HepG2 (cell line): ENCODE results near the gene CHN2. TPM values are rescaled to one million over a fixed set of nuclear protein-coding genes. Genes with fewer than 3 reads are reported as not detected.

ENCODE experiments used
- ATAC-seq: fragments of 200-7000 bp; cut with Tn5 transposase; 3 replicates; pipeline ENCODE4 v1.9.1; 2020; ENCODE audit warnings: mild to moderate bottlenecking, moderate library complexity
- BruUV-seq: library from RNA; stranded (reverse); fragments of 400-500 nt; replicated peaks from 2 replicates; lab custom pipeline; 2021; lab: Mats Ljungman, UMichigan
- CTCF ChIA-PET: fragments of 300-600 bp; formaldehyde crosslinking; extraction: SDS; loops from one replicate; lab custom pipeline; 2021; ENCODE audit warnings: low total read pairs, inconsistent platforms, low intra/inter-chr PET ratio; lab: Yijun Ruan, JAX
- POLR2A ChIA-PET: fragments of 350-600 bp; sonication (Branson Sonifier 250); formaldehyde crosslinking; loops from one replicate; lab custom pipeline; 2020; ENCODE audit warnings: antibody characterized with exemption, inconsistent platforms; lab: Yijun Ruan, JAX
- DNase-seq: peaks from one replicate; pipeline ENCODE4 v3.0.0-alpha.2; 2015; ENCODE audit warnings: low spot score
- FAIRE-seq: peaks from 3 replicates; lab custom pipeline; 2011; peaks lifted over from hg19 to GRCh38; lab: Jason Lieb, UNC
- H2AFZ ChIP-seq: one replicate; pipeline ENCODE4 v1.6.1; 2011; ENCODE audit warnings: low read length, inconsistent platforms
- H3K27ac ChIP-seq: fragments of 300-600 bp; 3 replicates; pipeline ENCODE4 v1.8.0; 2011; ENCODE audit warnings: mixed run types, mild to moderate bottlenecking, mixed read lengths, low read length, inconsistent platforms; ENCODE audit not compliant: insufficient read depth; ENCODE audit errors: extremely low read length
- H3K27me3 ChIP-seq, 2 experiments: fragments of 200-600 bp in 1 of 2; 2 replicates in 1 of 2; 3 replicates in 1 of 2; pipeline versions ENCODE4 v1.6.0 to v1.8.0; 2011; ENCODE audit warnings: low read length in 2 of 2, mild to moderate bottlenecking in 2 of 2, moderate library complexity in 2 of 2, inconsistent platforms in 1 of 2; ENCODE audit not compliant: insufficient read depth in 2 of 2, control insufficient read depth in 1 of 2
- H3K36me3 ChIP-seq, 2 experiments: fragments of 200-600 bp in 1 of 2; replicated peaks in 1 of 2; 2 replicates in 1 of 2; 3 replicates in 1 of 2; pipeline versions ENCODE4 v1.5.1 to v1.8.0; 2011; ENCODE audit warnings: low read length in 2 of 2, inconsistent platforms in 1 of 2; ENCODE audit not compliant: insufficient read depth in 2 of 2, control insufficient read depth in 1 of 2
- H3K4me1 ChIP-seq: 2 replicates; pipeline ENCODE4 v1.5.1; 2012; ENCODE audit warnings: low read length, inconsistent platforms; ENCODE audit not compliant: insufficient read depth
- H3K4me2 ChIP-seq: 2 replicates; pipeline ENCODE4 v1.6.0; 2011; ENCODE audit warnings: low read depth, low read length, inconsistent platforms
- H3K4me3 ChIP-seq, 3 experiments: fragments of 200-600 bp in 1 of 3; sonication (generic), shearing (Covaris generic) in 1 of 3; replicated peaks in 1 of 3; 2 replicates each; pipeline ENCODE4 v1.5.1; 2011 to 2016; ENCODE audit warnings: low read length in 3 of 3, inconsistent platforms in 2 of 3, low read depth in 2 of 3, mild to moderate bottlenecking in 2 of 3, control low read depth in 1 of 3, mixed read lengths in 1 of 3; ENCODE audit not compliant: insufficient read depth in 1 of 3
- H3K79me2 ChIP-seq: one replicate; pipeline ENCODE4 v1.6.1; 2011; ENCODE audit warnings: low read length, inconsistent platforms; ENCODE audit not compliant: insufficient read depth
- H3K9ac ChIP-seq: 2 replicates; pipeline ENCODE4 v1.6.0; 2011; ENCODE audit warnings: mild to moderate bottlenecking, low read depth, low read length, inconsistent platforms; ENCODE audit not compliant: insufficient read depth
- H3K9me3 ChIP-seq: 2 replicates; pipeline ENCODE4 v1.5.1; 2012; ENCODE audit warnings: mild to moderate bottlenecking, low read length
- H4K20me1 ChIP-seq: 2 replicates; pipeline ENCODE4 v1.6.0; 2011; ENCODE audit warnings: inconsistent platforms, mild to moderate bottlenecking, low read length, moderate library complexity; ENCODE audit not compliant: insufficient read depth
- ZNF20 ChIP-seq: sonication (generic); formaldehyde crosslinking; IDR thresholded peaks from 2 replicates; pipeline ENCODE4 v1.4.0; 2020; ENCODE audit warnings: mild to moderate bottlenecking, moderate library complexity, missing genetic modification reagents
- ZNF580 ChIP-seq: IDR thresholded peaks from 2 replicates; pipeline ENCODE4 v1.6.1; 2016; ENCODE audit warnings: low read depth, borderline replicate concordance
- WGBS: methylation state at CpG from one replicate; pipeline ENCODE4 v1.1.6; 2017; ENCODE audit warnings: low lambda C conversion rate; 5-methylcytosine and 5-hydroxymethylcytosine counted together
- in situ Hi-C: cut with HindIII; loops from 2 replicates; pipeline ENCODE4 v1.10.0; 2017; ENCODE audit warnings: low pct_unique_long_range_greater_than_20kb; ENCODE audit not compliant: extremely low pct_ligation_motif_present
- intact Hi-C: fragments of 100-400 bp; cut with micrococcal nuclease; formaldehyde crosslinking; loops from one replicate; pipeline ENCODE4 v1.10.0; 2022; ENCODE audit not compliant: unreplicated experiment
- polyA plus RNA-seq, 8 experiments: library from polyadenylated mRNA; depleted of rRNA in 3 of 8; stranded (reverse) in 7 of 8; unstranded in 1 of 8; fragments of >200 nt; fragmentation: Illumina TruSeq in 4 of 8; extraction: Trizol in 4 of 8; gene quantifications; 2 replicates each; pipeline versions ENCODE4 v1.2.1 to v1.2.3, GENCODE V29; 2011 to 2016; ENCODE audit warnings: low read depth in 4 of 8, missing spikeins in 1 of 8, mixed read lengths in 1 of 8; ENCODE audit not compliant: insufficient read depth in 1 of 8
- total RNA-seq, 5 experiments: library from RNA; depleted of rRNA; stranded (reverse); fragments of >200 nt; fragmentation: Illumina TruSeq; extraction: Trizol; gene quantifications; 2 replicates each; pipeline ENCODE4 v1.2.3, GENCODE V29; 2016; ENCODE audit warnings: low read depth in 1 of 5
- TF ChIP-seq, protein P1 (sequence below): sonication (generic); formaldehyde crosslinking; IDR thresholded peaks from 2 replicates; pipeline ENCODE4 v1.8.0; 2022; ENCODE audit warnings: missing genetic modification reagents, low read depth, mild to moderate bottlenecking, borderline replicate concordance
- TF ChIP-seq, protein P2 (sequence below): sonication (generic); formaldehyde crosslinking; IDR thresholded peaks from 2 replicates; pipeline ENCODE4 v1.9.0; 2021; ENCODE audit warnings: mild to moderate bottlenecking, missing genetic modification reagents

Gene CHN2
- total and polyA plus RNA-seq, 2 of the 13 experiments (the other 11 are each of a cell fraction or from before 2014, with no cell fraction given) = 23.5 to 30.5 TPM

DNA sequence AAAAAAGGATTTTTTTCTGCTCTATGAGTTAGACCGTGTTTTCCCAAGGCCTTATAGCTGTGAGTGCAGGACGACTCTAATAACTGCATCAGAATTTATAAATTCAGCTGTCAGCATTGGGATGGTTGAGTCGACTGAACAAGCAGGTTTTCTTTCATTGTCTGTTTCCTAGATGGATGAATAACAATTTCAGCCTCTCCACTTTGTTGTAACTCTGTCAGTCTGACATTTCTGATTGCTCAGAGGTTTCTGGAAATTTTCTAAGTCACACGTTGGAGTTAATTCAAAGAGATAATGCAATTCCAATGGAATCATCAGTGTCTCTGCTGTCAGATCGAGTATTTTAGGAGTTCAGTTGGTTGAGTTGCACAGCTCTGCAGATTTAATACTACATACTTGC lies 159.2 kb downstream of the CHN2 start:
- TF ChIP-seq ZNF20 (no peak), ZNF580 (no peak)
- TF ChIP-seq, protein P1, sequence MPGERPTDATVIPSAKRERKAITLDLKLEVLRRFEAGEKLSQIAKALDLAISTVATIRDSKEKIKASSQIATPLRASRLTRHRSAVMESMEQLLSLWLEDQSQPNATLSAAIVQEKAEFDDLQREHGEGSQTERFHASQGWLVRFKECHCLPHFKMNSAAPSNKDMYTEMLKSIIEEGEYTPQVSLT (CRISPR knock-in tag) = no peak
- TF ChIP-seq, protein P2, sequence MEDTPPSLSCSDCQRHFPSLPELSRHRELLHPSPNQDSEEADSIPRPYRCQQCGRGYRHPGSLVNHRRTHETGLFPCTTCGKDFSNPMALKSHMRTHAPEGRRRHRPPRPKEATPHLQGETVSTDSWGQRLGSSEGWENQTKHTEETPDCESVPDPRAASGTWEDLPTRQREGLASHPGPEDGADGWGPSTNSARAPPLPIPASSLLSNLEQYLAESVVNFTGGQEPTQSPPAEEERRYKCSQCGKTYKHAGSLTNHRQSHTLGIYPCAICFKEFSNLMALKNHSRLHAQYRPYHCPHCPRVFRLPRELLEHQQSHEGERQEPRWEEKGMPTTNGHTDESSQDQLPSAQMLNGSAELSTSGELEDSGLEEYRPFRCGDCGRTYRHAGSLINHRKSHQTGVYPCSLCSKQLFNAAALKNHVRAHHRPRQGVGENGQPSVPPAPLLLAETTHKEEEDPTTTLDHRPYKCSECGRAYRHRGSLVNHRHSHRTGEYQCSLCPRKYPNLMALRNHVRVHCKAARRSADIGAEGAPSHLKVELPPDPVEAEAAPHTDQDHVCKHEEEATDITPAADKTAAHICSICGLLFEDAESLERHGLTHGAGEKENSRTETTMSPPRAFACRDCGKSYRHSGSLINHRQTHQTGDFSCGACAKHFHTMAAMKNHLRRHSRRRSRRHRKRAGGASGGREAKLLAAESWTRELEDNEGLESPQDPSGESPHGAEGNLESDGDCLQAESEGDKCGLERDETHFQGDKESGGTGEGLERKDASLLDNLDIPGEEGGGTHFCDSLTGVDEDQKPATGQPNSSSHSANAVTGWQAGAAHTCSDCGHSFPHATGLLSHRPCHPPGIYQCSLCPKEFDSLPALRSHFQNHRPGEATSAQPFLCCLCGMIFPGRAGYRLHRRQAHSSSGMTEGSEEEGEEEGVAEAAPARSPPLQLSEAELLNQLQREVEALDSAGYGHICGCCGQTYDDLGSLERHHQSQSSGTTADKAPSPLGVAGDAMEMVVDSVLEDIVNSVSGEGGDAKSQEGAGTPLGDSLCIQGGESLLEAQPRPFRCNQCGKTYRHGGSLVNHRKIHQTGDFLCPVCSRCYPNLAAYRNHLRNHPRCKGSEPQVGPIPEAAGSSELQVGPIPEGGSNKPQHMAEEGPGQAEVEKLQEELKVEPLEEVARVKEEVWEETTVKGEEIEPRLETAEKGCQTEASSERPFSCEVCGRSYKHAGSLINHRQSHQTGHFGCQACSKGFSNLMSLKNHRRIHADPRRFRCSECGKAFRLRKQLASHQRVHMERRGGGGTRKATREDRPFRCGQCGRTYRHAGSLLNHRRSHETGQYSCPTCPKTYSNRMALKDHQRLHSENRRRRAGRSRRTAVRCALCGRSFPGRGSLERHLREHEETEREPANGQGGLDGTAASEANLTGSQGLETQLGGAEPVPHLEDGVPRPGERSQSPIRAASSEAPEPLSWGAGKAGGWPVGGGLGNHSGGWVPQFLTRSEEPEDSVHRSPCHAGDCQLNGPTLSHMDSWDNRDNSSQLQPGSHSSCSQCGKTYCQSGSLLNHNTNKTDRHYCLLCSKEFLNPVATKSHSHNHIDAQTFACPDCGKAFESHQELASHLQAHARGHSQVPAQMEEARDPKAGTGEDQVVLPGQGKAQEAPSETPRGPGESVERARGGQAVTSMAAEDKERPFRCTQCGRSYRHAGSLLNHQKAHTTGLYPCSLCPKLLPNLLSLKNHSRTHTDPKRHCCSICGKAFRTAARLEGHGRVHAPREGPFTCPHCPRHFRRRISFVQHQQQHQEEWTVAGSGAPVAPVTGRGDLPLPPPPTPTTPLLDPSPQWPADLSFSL (CRISPR knock-in tag) = no peak
- TF ChIP-seq, all 625 proteins: peak for 0
- intact Hi-C loops = no loop called here
- Histone ChIP-seq H3K36me3 (peaks cover 5 to 22% of the 10 kb centered on the region in 2 experiments; a peak in 4 of 5 replicates), H3K9ac (no peak overlapping the region), H3K4me3 (no peak overlapping the region), H3K9me3 (no peaks in the 10 kb centered on the region), H3K4me1 (peaks cover 13% of the 10 kb centered on the region; the same call in 1 of the 2 replicates), H3K27ac (no peak overlapping the region), H3K79me2 (peaks cover 5% of the 10 kb centered on the region), H3K27me3 (no peaks in the 10 kb centered on the region), H4K20me1 (no peaks in the 10 kb centered on the region), H3K4me2 (no peak overlapping the region), H2AFZ (no peak overlapping the region)
- BruUV-seq = no TSS peak
- ChIA-PET CTCF (no interaction called here), POLR2A (no interaction called here)
- WGBS = 95% methylated on average over 5 of the region's 5 CpGs
- in situ Hi-C loops = no loop called here
- DNase-seq = no peak
- ATAC-seq = no peak
- FAIRE-seq = no peak
